ENCODE data around the gene ATG4D.

ATG4D gene

GRCh38 chr19:10582091-10582490, 38.4 kb downstream of the ATG4D start:
- DNase-seq, result no peak

- no peak for DNase-seq
Measured at GRCh38 chr19:10583036-10583776, 39.5 kb downstream of the ATG4D start.

GRCh38 chr19:10586396-10586795, 42.7 kb downstream of the ATG4D start:
- DNase-seq, result no peak

- DNase-seq, result no peak
Measured at GRCh38 chr19:10587022-10587838, 43.5 kb downstream of the ATG4D start, which contains the start of gene AP1M2. Gene AP1M2 (minus strand): TSS chr19:10587312. CDS start chr19:10587231, 81 bp downstream.

- no peak for DNase-seq
Measured at GRCh38 chr19:10587839-10588150, 44.1 kb downstream of the ATG4D start.

- DNase-seq, result no peak
Measured at GRCh38 chr19:10593148-10593547, 49.4 kb downstream of the ATG4D start.

GRCh38 chr19:10593820-10594637, 50.3 kb downstream of the ATG4D start:
- DNase-seq, result no peak

- no peak for DNase-seq
Measured at GRCh38 chr19:10600149-10600548, 56.4 kb downstream of the ATG4D start.

- DNase-seq, result no peak
Measured at GRCh38 chr19:10601999-10602329, 58.3 kb downstream of the ATG4D start.

- peak; percentile 44 for DNase-seq
Measured at GRCh38 chr19:10602330-10603083, 58.8 kb downstream of the ATG4D start.
